Mesenchymal stem cell (in vitro differentiated cells and primary cell): Measurements from ENCODE around the gene THADA.

ENCODE experiments used
- DNase-seq: peaks from one replicate; pipeline ENCODE4 v3.0.0-alpha.2; 2013
- H2AFZ ChIP-seq: one replicate; pipeline ENCODE4 v1.6.1; 2013; ENCODE audit warnings: low read depth, mild to moderate bottlenecking, control low read depth, inconsistent platforms, low read length, moderate library complexity
- H2AK5ac ChIP-seq: 2 replicates; pipeline ENCODE4 v1.6.1; 2013; ENCODE audit warnings: low read length, moderate library complexity, mild to moderate bottlenecking, inconsistent platforms; ENCODE audit not compliant: severe bottlenecking
- H2BK120ac ChIP-seq: one replicate; pipeline ENCODE4 v1.6.1; 2013; ENCODE audit warnings: low read depth, mild to moderate bottlenecking, inconsistent platforms, low read length, moderate library complexity
- H2BK12ac ChIP-seq, 2 experiments: one replicate each; pipeline ENCODE4 v1.6.1; 2013; ENCODE audit warnings: inconsistent platforms in 2 of 2, low read length in 2 of 2, mild to moderate bottlenecking in 2 of 2, moderate library complexity in 2 of 2, control low read depth in 1 of 2
- H2BK15ac ChIP-seq: one replicate; pipeline ENCODE4 v1.6.1; 2013; ENCODE audit warnings: mild to moderate bottlenecking, low read depth, inconsistent platforms; ENCODE audit not compliant: poor library complexity, severe bottlenecking
- H2BK5ac ChIP-seq: 2 replicates; pipeline ENCODE4 v1.6.1; 2013; ENCODE audit warnings: low read depth, mild to moderate bottlenecking, low read length, control low read depth, inconsistent platforms; ENCODE audit not compliant: poor library complexity, severe bottlenecking
- H3K14ac ChIP-seq, 2 experiments: one replicate each; pipeline ENCODE4 v1.6.1; 2013; ENCODE audit warnings: inconsistent platforms in 2 of 2, low read length in 2 of 2, control low read depth in 1 of 2, mild to moderate bottlenecking in 1 of 2, moderate library complexity in 1 of 2
- H3K18ac ChIP-seq, 2 experiments: one replicate each; pipeline ENCODE4 v1.6.1; 2013; ENCODE audit warnings: inconsistent platforms in 2 of 2, low read length in 2 of 2, control low read depth in 1 of 2, low read depth in 1 of 2, mild to moderate bottlenecking in 1 of 2
- H3K23ac ChIP-seq, 2 experiments: one replicate each; pipeline ENCODE4 v1.6.1; 2013; ENCODE audit warnings: inconsistent platforms in 2 of 2, low read length in 2 of 2, mild to moderate bottlenecking in 2 of 2, moderate library complexity in 2 of 2, control low read depth in 1 of 2
- H3K27ac ChIP-seq: 2 replicates; pipeline ENCODE4 v1.5.1; 2013; ENCODE audit warnings: mild to moderate bottlenecking, moderate library complexity, low read length, control low read depth, inconsistent platforms; ENCODE audit not compliant: poor library complexity, severe bottlenecking
- H3K27me3 ChIP-seq, 2 experiments: 2 replicates each; pipeline versions ENCODE4 v1.6.1 to v1.7.0; 2013; ENCODE audit warnings: low read length in 2 of 2, mild to moderate bottlenecking in 2 of 2, moderate library complexity in 2 of 2, control low read depth in 1 of 2, inconsistent platforms in 1 of 2; ENCODE audit not compliant: control insufficient read depth in 1 of 2, insufficient read depth in 1 of 2
- H3K36me3 ChIP-seq, 2 experiments: 2 replicates each; pipeline versions ENCODE4 v1.6.1 to v1.7.0; 2013; ENCODE audit warnings: low read length in 2 of 2, control low read depth in 1 of 2, inconsistent platforms in 1 of 2, low read depth in 1 of 2, mild to moderate bottlenecking in 1 of 2; ENCODE audit not compliant: insufficient read depth in 2 of 2, control insufficient read depth in 1 of 2
- H3K4ac ChIP-seq, 2 experiments: one replicate each; pipeline ENCODE4 v1.6.1; 2013; ENCODE audit warnings: inconsistent platforms in 2 of 2, low read length in 2 of 2, mild to moderate bottlenecking in 2 of 2, moderate library complexity in 2 of 2, control low read depth in 1 of 2, low read depth in 1 of 2
- H3K4me1 ChIP-seq: 2 replicates; pipeline ENCODE4 v1.6.1; 2013; ENCODE audit warnings: low read depth, low read length, control low read depth; ENCODE audit not compliant: control insufficient read depth, insufficient read depth
- H3K4me2 ChIP-seq: 2 replicates; pipeline ENCODE4 v1.6.1; 2013; ENCODE audit warnings: low read length, mild to moderate bottlenecking, inconsistent platforms; ENCODE audit not compliant: poor library complexity, severe bottlenecking
- H3K4me3 ChIP-seq, 2 experiments: 2 replicates each; pipeline versions ENCODE4 v1.5.1 to v1.7.0; 2013; ENCODE audit warnings: low read length in 2 of 2, mild to moderate bottlenecking in 2 of 2, control low read depth in 1 of 2, low read depth in 1 of 2; ENCODE audit not compliant: insufficient read depth in 1 of 2
- H3K79me1 ChIP-seq: replicated peaks from 2 replicates; pipeline ENCODE4 v1.6.1; 2013; ENCODE audit warnings: mild to moderate bottlenecking, control low read depth, low read length, inconsistent platforms; ENCODE audit not compliant: poor library complexity, severe bottlenecking
- H3K9ac ChIP-seq: 2 replicates; pipeline ENCODE4 v1.7.0; 2013; ENCODE audit warnings: mild to moderate bottlenecking, low read length, moderate library complexity
- H3K9me3 ChIP-seq: 2 replicates; pipeline ENCODE4 v1.7.0; 2013; ENCODE audit warnings: mild to moderate bottlenecking, low read length; ENCODE audit not compliant: control insufficient read depth
- H4K8ac ChIP-seq: one replicate; pipeline ENCODE4 v1.6.1; 2013; ENCODE audit warnings: inconsistent platforms, mild to moderate bottlenecking, low read length, moderate library complexity
- H4K91ac ChIP-seq: one replicate; pipeline ENCODE4 v1.6.1; 2013; ENCODE audit warnings: mild to moderate bottlenecking, low read length, inconsistent platforms
- WGBS: methylation state at CpG from one replicate; pipeline ENCODE4 v1.1.7; 2013; ENCODE audit warnings: mixed read lengths; 5-methylcytosine and 5-hydroxymethylcytosine counted together

Gene THADA

GRCh38 chr2:43239981-43240765 is 355.7 kb downstream of the THADA start:
- Histone ChIP-seq H3K27me3 (no peaks in the 10 kb centered on the region), H3K4me1 (no peaks in the 10 kb centered on the region), H3K14ac (no peak overlapping the region), H3K9me3 (no peaks in the 10 kb centered on the region), H3K4me2 (no peak overlapping the region), H3K27ac (no peak overlapping the region), H4K91ac (no peak overlapping the region), H3K23ac (no peak overlapping the region), H2BK120ac (no peak overlapping the region), H3K18ac (no peak overlapping the region), H3K79me1 (peaks cover 3% of the 10 kb centered on the region), H2BK12ac (peak overlapping the region; percentile 38 to 74), H2BK15ac (no peak overlapping the region), H3K4ac (no peak overlapping the region), H2BK5ac (no peak overlapping the region), H3K9ac (no peak overlapping the region), H3K4me3 (no peak overlapping the region), H3K36me3 (peaks cover 0 to 6% of the 10 kb centered on the region in 2 experiments), H2AFZ (no peak overlapping the region), H4K8ac (no peak overlapping the region), H2AK5ac (no peak overlapping the region)
- DNase-seq, result no peak
- WGBS, result 95% methylated on average over 13 of the region's 13 CpGs

DNA sequence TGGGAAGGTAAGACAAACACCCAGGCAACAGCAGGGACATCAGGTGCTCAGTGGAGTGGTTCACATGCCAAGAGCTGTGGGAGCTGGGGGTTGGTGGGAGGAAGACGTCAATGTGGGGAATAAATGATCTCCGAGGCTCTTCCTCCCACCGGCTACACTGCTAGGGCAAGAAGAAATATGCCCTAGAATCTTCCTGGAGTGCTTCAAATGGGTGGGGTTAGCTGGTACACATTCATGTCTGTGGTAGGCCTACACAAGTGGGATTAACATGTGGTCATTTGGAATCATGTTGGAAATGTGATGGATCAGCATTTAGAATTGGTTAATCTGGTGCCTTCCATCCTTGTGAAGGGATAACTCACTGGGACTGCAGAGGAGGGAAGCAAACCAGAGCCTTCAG is 357.0 kb downstream of the THADA start:
- WGBS, result 95% methylated on average over 3 of the region's 3 CpGs
- Histone ChIP-seq H3K36me3 (peaks cover 0 to 6% of the 10 kb centered on the region in 2 experiments), H3K9ac (no peak overlapping the region)

GRCh38 chr2:43238176-43238575 is 357.7 kb downstream of the THADA start:
- no peak overlapping the region for H4K91ac ChIP-seq
- H3K79me1 ChIP-seq, result peaks cover 3% of the 10 kb centered on the region
- H3K9ac ChIP-seq, result peak overlapping the region; percentile 51
- no peak overlapping the region for H2BK15ac ChIP-seq
- no peaks in the 10 kb centered on the region for H3K9me3 ChIP-seq
- no peak overlapping the region for H3K27ac ChIP-seq
- H2BK5ac ChIP-seq, result no peak overlapping the region
- no peak overlapping the region for H3K23ac ChIP-seq
- no peak overlapping the region for H2AFZ ChIP-seq
- DNase-seq, result peak; percentile 13
- no peak overlapping the region for H2BK12ac ChIP-seq
- H4K8ac ChIP-seq, result no peak overlapping the region
- H3K36me3 ChIP-seq, result peaks cover 0 to 6% of the 10 kb centered on the region in 2 experiments
- H3K18ac ChIP-seq, result no peak overlapping the region
- H3K4me3 ChIP-seq, result no peak overlapping the region
- H3K4ac ChIP-seq, result no peak overlapping the region
- H2AK5ac ChIP-seq, result no peak overlapping the region
- no peak overlapping the region for H3K4me2 ChIP-seq
- no peak overlapping the region for H3K14ac ChIP-seq
- H3K4me1 ChIP-seq, result no peaks in the 10 kb centered on the region
- no peaks in the 10 kb centered on the region for H3K27me3 ChIP-seq
- no peak overlapping the region for H2BK120ac ChIP-seq

More for the DNA sequence above, 357.0 kb downstream of the THADA start:
- Histone ChIP-seq H2BK120ac (no peak overlapping the region), H2BK12ac (peak overlapping the region in 1 of 2 experiments; percentile 65), H3K18ac (no peak overlapping the region), H4K8ac (no peak overlapping the region), H3K23ac (no peak overlapping the region), H2BK15ac (no peak overlapping the region), H3K4me3 (no peak overlapping the region), H2AK5ac (no peak overlapping the region), H2BK5ac (no peak overlapping the region), H4K91ac (no peak overlapping the region), H3K9me3 (no peaks in the 10 kb centered on the region), H3K27me3 (no peaks in the 10 kb centered on the region), H3K4ac (no peak overlapping the region), H3K14ac (no peak overlapping the region), H3K79me1 (peaks cover 3% of the 10 kb centered on the region), H3K4me1 (no peaks in the 10 kb centered on the region), H3K4me2 (no peak overlapping the region), H3K27ac (no peak overlapping the region), H2AFZ (no peak overlapping the region)
- no peak for DNase-seq

- Histone ChIP-seq H2BK5ac (no peak overlapping the region), H3K9ac (no peak overlapping the region), H3K18ac (no peak overlapping the region), H4K91ac (no peak overlapping the region), H2AK5ac (no peak overlapping the region), H2AFZ (no peak overlapping the region), H3K27ac (no peak overlapping the region), H3K4ac (no peak overlapping the region), H4K8ac (no peak overlapping the region), H3K79me1 (peaks cover 1% of the 10 kb centered on the region), H2BK15ac (no peak overlapping the region), H3K23ac (no peak overlapping the region), H3K27me3 (no peaks in the 10 kb centered on the region), H2BK120ac (no peak overlapping the region), H3K9me3 (no peaks in the 10 kb centered on the region), H2BK12ac (no peak overlapping the region), H3K4me2 (no peak overlapping the region), H3K4me3 (no peak overlapping the region), H3K14ac (no peak overlapping the region), H3K4me1 (peaks cover 2% of the 10 kb centered on the region), H3K36me3 (peaks cover 5 to 20% of the 10 kb centered on the region in 2 experiments)
- DNase-seq, result no peak
- WGBS, result 90% methylated on average over 9 of the region's 9 CpGs
These were observed 362.3 kb downstream of the THADA start for GRCh38 chr2:43233218-43234212.
